GM23338 (cell line): ENCODE measurements around the gene UST. TPM values are rescaled to one million over a fixed set of nuclear protein-coding genes. Genes with fewer than 3 reads are reported as not detected.
A peak's percentile ranks its signal among the peaks of the same experiment; 100 is the strongest.

ENCODE experiments used
- ATAC-seq: fragments of 200-7000 bp; cut with Tn5 transposase; 3 replicates; pipeline ENCODE4 v1.9.1; 2020
- DNase-seq: peaks from one replicate; pipeline ENCODE4 v3.0.0-alpha.2; 2015; ENCODE audit warnings: low spot score
- H2AFZ ChIP-seq: fragments of 200-600 bp; sonication (generic); 2 replicates; pipeline ENCODE4 v1.8.0; 2016; ENCODE audit warnings: antibody characterized with exemption, mild to moderate bottlenecking, moderate library complexity
- H3F3A ChIP-seq: fragments of 200-600 bp; sonication (generic); replicated peaks from 2 replicates; pipeline ENCODE4 v1.8.0; 2017; ENCODE audit warnings: antibody characterized with exemption, mixed run types, low read depth
- H3K27ac ChIP-seq: fragments of 200-600 bp; sonication (generic); 2 replicates; pipeline ENCODE4 v1.6.1; 2016; ENCODE audit warnings: low read depth
- H3K27me3 ChIP-seq: fragments of 200-600 bp; sonication (generic); 2 replicates; pipeline ENCODE4 v1.8.0; 2016; ENCODE audit warnings: mild to moderate bottlenecking, mixed run types, moderate library complexity; ENCODE audit not compliant: insufficient read depth
- H3K36me3 ChIP-seq: fragments of 200-600 bp; sonication (generic); 2 replicates; pipeline ENCODE4 v1.8.0; 2016; ENCODE audit warnings: mild to moderate bottlenecking; ENCODE audit not compliant: insufficient read depth
- H3K4me1 ChIP-seq: fragments of 200-600 bp; sonication (generic); 2 replicates; pipeline ENCODE4 v1.8.0; 2016; ENCODE audit warnings: mild to moderate bottlenecking, moderate library complexity; ENCODE audit not compliant: insufficient read depth
- H3K4me2 ChIP-seq: fragments of 200-600 bp; sonication (generic); 2 replicates; pipeline ENCODE4 v1.7.1; 2017; ENCODE audit warnings: mixed run types
- H3K4me3 ChIP-seq: fragments of 200-600 bp; sonication (generic); 2 replicates; pipeline ENCODE4 v1.6.1; 2016; ENCODE audit warnings: mixed run types
- H3K79me2 ChIP-seq: fragments of 200-600 bp; sonication (generic); replicated peaks from 2 replicates; pipeline ENCODE4 v1.8.0; 2017; ENCODE audit warnings: mild to moderate bottlenecking; ENCODE audit not compliant: insufficient read depth
- H3K9me2 ChIP-seq: fragments of 200-600 bp; sonication (generic); 2 replicates; pipeline ENCODE4 v1.8.0; 2017; ENCODE audit not compliant: insufficient read depth
- H4K20me1 ChIP-seq: fragments of 200-600 bp; sonication (generic); replicated peaks from 2 replicates; pipeline ENCODE4 v1.8.0; 2017; ENCODE audit warnings: mild to moderate bottlenecking; ENCODE audit not compliant: insufficient read depth
- H3K27ac Mint-ChIP-seq: 2 replicates; pipeline ENCODE4 v1.8.0; 2020; ENCODE audit warnings: inconsistent platforms, mild to moderate bottlenecking, moderate library complexity, mixed read lengths
- H3K27me3 Mint-ChIP-seq: 3 replicates; pipeline ENCODE4 v1.8.0; 2022; ENCODE audit warnings: low read depth, mild to moderate bottlenecking, moderate library complexity, mixed read lengths, inconsistent platforms; ENCODE audit not compliant: insufficient read depth, poor library complexity
- H3K36me3 Mint-ChIP-seq: 3 replicates; pipeline ENCODE4 v1.8.0; 2021; ENCODE audit warnings: low read depth, mild to moderate bottlenecking, inconsistent platforms, moderate library complexity, mixed read lengths
- H3K4me1 Mint-ChIP-seq: 3 replicates; pipeline ENCODE4 v1.8.0; 2020; ENCODE audit warnings: mild to moderate bottlenecking, inconsistent platforms, mixed read lengths
- H3K4me3 Mint-ChIP-seq: 3 replicates; pipeline ENCODE4 v1.8.0; 2021; ENCODE audit warnings: moderate library complexity, mild to moderate bottlenecking, inconsistent platforms, mixed read lengths
- H3K9me3 Mint-ChIP-seq: 3 replicates; pipeline ENCODE4 v1.8.0; 2020; ENCODE audit warnings: moderate library complexity, mild to moderate bottlenecking, inconsistent platforms, mixed read lengths
- CREB1 ChIP-seq: fragments of 250-450 bp; sonication (Bioruptor Pico); IDR thresholded peaks from 2 replicates; pipeline ENCODE4 v1.5.0; 2020; ENCODE audit warnings: low read depth, mild to moderate bottlenecking, moderate library complexity
- CTCF ChIP-seq, 2 experiments: fragments of 200-600 bp in 1 of 2; sonication (generic) in 1 of 2; conservative IDR thresholded peaks; 2 replicates each; pipeline versions ENCODE4 v1.5.1 to v1.6.1; 2016 to 2017; ENCODE audit warnings: antibody characterized with exemption in 2 of 2, low read depth in 2 of 2, mild to moderate bottlenecking in 2 of 2, moderate library complexity in 1 of 2
- ETS1 ChIP-seq: IDR thresholded peaks from 2 replicates; pipeline ENCODE4 v1.6.1; 2016; ENCODE audit warnings: antibody characterized with exemption
- NANOG ChIP-seq: IDR thresholded peaks from 2 replicates; pipeline ENCODE4 v1.6.1; 2016; ENCODE audit warnings: antibody characterized with exemption, borderline replicate concordance
- STAT1 ChIP-seq: IDR thresholded peaks from one replicate; pipeline ENCODE4 v1.6.1; 2016; ENCODE audit warnings: antibody characterized with exemption; ENCODE audit not compliant: unreplicated experiment
- ZNF114 ChIP-seq: fragments of 250-450 bp; sonication (Bioruptor Pico); IDR thresholded peaks from 2 replicates; pipeline ENCODE4 v1.5.0; 2020; ENCODE audit warnings: mild to moderate bottlenecking, moderate library complexity
- ZNF462 ChIP-seq: fragments of 250-450 bp; sonication (Bioruptor Pico); IDR thresholded peaks from 2 replicates; pipeline ENCODE4 v1.5.0; 2020; ENCODE audit warnings: mild to moderate bottlenecking, moderate library complexity
- polyA plus RNA-seq: library from polyadenylated mRNA; unstranded; fragments of >200 nt; fragmentation: Nextera tagmentation; extraction: Ambion mirVana; gene quantifications from 2 replicates; pipeline ENCODE4 v1.2.1, GENCODE V29; 2016
- total RNA-seq: library from RNA; depleted of rRNA; stranded (reverse); fragments of >200 nt; shearing (Covaris generic); gene quantifications from 2 replicates; pipeline ENCODE4 v1.2.3, GENCODE V29; 2014

Gene UST
- total and polyA plus RNA-seq, 2 experiments from 2014 or later, result 12.6 to 33.0 TPM

GRCh38 chr6:149043476-149044130, 296.8 kb downstream of the UST start:
- H3K27ac ChIP-seq, result no peak overlapping the region
- Mint-ChIP-seq H3K9me3 (no peaks in the 10 kb centered on the region), H3K4me3 (no peak overlapping the region), H3K27me3 (peaks cover 4% of the 10 kb centered on the region), H3K36me3 (peaks cover 29% of the 10 kb centered on the region), H3K4me1 (peaks cover 31% of the 10 kb centered on the region), H3K27ac (no peak overlapping the region)
- H3K4me2 ChIP-seq, result no peak overlapping the region
- peak; percentile 82 for ATAC-seq
- peaks cover 24% of the 10 kb centered on the region for H3K4me1 ChIP-seq
- TF ChIP-seq ETS1 (no peak), STAT1 (no peak), CREB1 (CRISPR knock-in tag) (no peak), NANOG (no peak), CTCF (conservative IDR thresholded peaks at IDR 0.05; ENCODE audit: low read depth in 2 of 2) (peak; percentile 61 to 72)
- H4K20me1 ChIP-seq, result no peaks in the 10 kb centered on the region
- peaks cover 6% of the 10 kb centered on the region; the same call in 1 of the 2 replicates for H3K9me2 ChIP-seq
- H3K4me3 ChIP-seq, result no peak overlapping the region
- DNase-seq, result peak; percentile 72
- no peaks in the 10 kb centered on the region for H3K36me3 ChIP-seq
- H3K27me3 ChIP-seq, result no peaks in the 10 kb centered on the region
- no peaks in the 10 kb centered on the region for H3K79me2 ChIP-seq
- H2AFZ ChIP-seq, result no peak overlapping the region
- no peaks in the 10 kb centered on the region for H3F3A ChIP-seq

GRCh38 chr6:149044528-149044927, 297.7 kb downstream of the UST start:
- Histone ChIP-seq H3K36me3 (no peaks in the 10 kb centered on the region), H3F3A (no peaks in the 10 kb centered on the region), H3K9me2 (peaks cover 6% of the 10 kb centered on the region; the same call in 1 of the 2 replicates), H3K4me3 (no peak overlapping the region), H3K27me3 (no peaks in the 10 kb centered on the region), H3K27ac (no peak overlapping the region), H3K4me2 (no peak overlapping the region), H3K79me2 (no peaks in the 10 kb centered on the region), H2AFZ (no peak overlapping the region), H3K4me1 (peaks cover 24% of the 10 kb centered on the region), H4K20me1 (no peaks in the 10 kb centered on the region)
- DNase-seq (no peak), ATAC-seq (no peak)
- Mint-ChIP-seq H3K4me3 (no peak overlapping the region), H3K27me3 (peaks cover 4% of the 10 kb centered on the region), H3K9me3 (no peaks in the 10 kb centered on the region), H3K36me3 (peaks cover 28% of the 10 kb centered on the region), H3K27ac (no peak overlapping the region), H3K4me1 (peaks cover 31% of the 10 kb centered on the region)
- TF ChIP-seq ETS1 (no peak), CTCF (conservative IDR thresholded peaks at IDR 0.05; ENCODE audit: low read depth in 2 of 2) (no peak), STAT1 (no peak), NANOG (no peak), ZNF462 (CRISPR knock-in tag) (no peak), ZNF114 (CRISPR knock-in tag) (no peak)
